HS-5 (cell line): ENCODE measurements around the gene SPATA2L.

Source experiments
- DNase-seq: peaks from one replicate; pipeline ENCODE4 v3.0.0-alpha.2; 2012; ENCODE audit warnings: low read depth

The SPATA2L gene

GRCh38 chr16:89701425-89702406 is at the start of gene SPATA2L:
Gene SPATA2L (minus strand): TSS chr16:89701705. CDS start chr16:89701232, 473 bp downstream.
- DNase-seq: no peak

- no peak for DNase-seq
Observed at GRCh38 chr16:89749637-89750036, 48.1 kb upstream of the SPATA2L start.

- no peak for DNase-seq
Observed at GRCh38 chr16:89748921-89749320, 47.4 kb upstream of the SPATA2L start.

GRCh38 chr16:89748076-89748475 is 46.6 kb upstream of the SPATA2L start:
- DNase-seq: no peak

GRCh38 chr16:89746043-89746442 is 44.5 kb upstream of the SPATA2L start:
- no peak for DNase-seq

- DNase-seq: no peak
Observed at GRCh38 chr16:89744813-89745212, 43.3 kb upstream of the SPATA2L start.

GRCh38 chr16:89742948-89743347 is 41.4 kb upstream of the SPATA2L start:
- no peak for DNase-seq

GRCh38 chr16:89741342-89742014 is 40.0 kb upstream of the SPATA2L start:
- no peak for DNase-seq

- DNase-seq: no peak
Observed at GRCh38 chr16:89739383-89739782, 37.9 kb upstream of the SPATA2L start.

- no peak for DNase-seq
Observed at GRCh38 chr16:89738538-89739317, 37.2 kb upstream of the SPATA2L start.

GRCh38 chr16:89738072-89738377 is 36.5 kb upstream of the SPATA2L start:
- DNase-seq: no peak

GRCh38 chr16:89737341-89738071 is 36.0 kb upstream of the SPATA2L start:
- DNase-seq: no peak

GRCh38 chr16:89736554-89736953 is 35.0 kb upstream of the SPATA2L start:
- no peak for DNase-seq

- no peak for DNase-seq
Observed at GRCh38 chr16:89733792-89734191, 32.3 kb upstream of the SPATA2L start.

GRCh38 chr16:89733322-89733721 is 31.8 kb upstream of the SPATA2L start:
- no peak for DNase-seq

- DNase-seq: no peak
Observed at GRCh38 chr16:89732918-89733242, 31.4 kb upstream of the SPATA2L start.

GRCh38 chr16:89732142-89732917 is 30.8 kb upstream of the SPATA2L start:
- DNase-seq: no peak

GRCh38 chr16:89730610-89731234 is 29.2 kb upstream of the SPATA2L start:
- DNase-seq: no peak

GRCh38 chr16:89729863-89730593 is 28.5 kb upstream of the SPATA2L start:
- no peak for DNase-seq

- DNase-seq: no peak
Observed at GRCh38 chr16:89729293-89729692, 27.8 kb upstream of the SPATA2L start.
